Bone marrow (tissue), 2 donors: Measurements from ENCODE around the gene TMEM45B.
"Not testable (repeated sequence)": the region's sequence is repeated elsewhere in the genome, so short reads cannot be mapped to it uniquely, and the experiment has no call there.

Source experiments
- DNase-seq, 2 donors: peaks; one replicate each; lab custom pipeline; 2025; lab: John Stamatoyannopoulos, UW

Gene TMEM45B

GRCh38 chr11:129815596-129816461 lies at the start of gene TMEM45B:
Gene TMEM45B (plus strand): TSS chr11:129815848. CDS start chr11:129852483, 36,635 bp downstream.
- DNase-seq = no peak

GRCh38 chr11:129766898-129767604 lies 48.6 kb upstream of the TMEM45B start:
- DNase-seq = no peak

GRCh38 chr11:129767827-129768226 lies 47.8 kb upstream of the TMEM45B start:
- no peak for DNase-seq

- DNase-seq = no peak
Observed at GRCh38 chr11:129768356-129768755, 47.3 kb upstream of the TMEM45B start.

- DNase-seq = no peak
Observed at GRCh38 chr11:129769059-129769458, 46.6 kb upstream of the TMEM45B start.

- no peak for DNase-seq
Observed at GRCh38 chr11:129770993-129771392, 44.7 kb upstream of the TMEM45B start.

- DNase-seq = not testable (repeated sequence)
Observed at GRCh38 chr11:129771456-129771855, 44.2 kb upstream of the TMEM45B start.

- DNase-seq = no peak
Observed at GRCh38 chr11:129778877-129779276, 36.8 kb upstream of the TMEM45B start.

- no peak for DNase-seq
Observed at GRCh38 chr11:129779342-129779741, 36.3 kb upstream of the TMEM45B start.

GRCh38 chr11:129785383-129786111 lies 30.1 kb upstream of the TMEM45B start:
- DNase-seq = no peak

- not testable (repeated sequence) for DNase-seq
Observed at GRCh38 chr11:129786112-129786416, 29.6 kb upstream of the TMEM45B start.

- no peak for DNase-seq
Observed at GRCh38 chr11:129787532-129788155, 28.0 kb upstream of the TMEM45B start.

- DNase-seq = no peak
Observed at GRCh38 chr11:129788278-129788677, 27.4 kb upstream of the TMEM45B start.

GRCh38 chr11:129790106-129790505 lies 25.5 kb upstream of the TMEM45B start:
- DNase-seq = no peak

- no peak for DNase-seq
Observed at GRCh38 chr11:129791515-129791914, 24.1 kb upstream of the TMEM45B start.

- DNase-seq = no peak
Observed at GRCh38 chr11:129792663-129793062, 23.0 kb upstream of the TMEM45B start.

GRCh38 chr11:129795089-129795488 lies 20.6 kb upstream of the TMEM45B start:
- DNase-seq = no peak

- no peak for DNase-seq
Observed at GRCh38 chr11:129798212-129798611, 17.4 kb upstream of the TMEM45B start.

- DNase-seq = not testable (repeated sequence)
Observed at GRCh38 chr11:129800162-129800561, 15.5 kb upstream of the TMEM45B start.

GRCh38 chr11:129800655-129801054 lies 15.0 kb upstream of the TMEM45B start:
- no peak for DNase-seq

GRCh38 chr11:129803533-129803932 lies 12.1 kb upstream of the TMEM45B start:
- no peak for DNase-seq

GRCh38 chr11:129804012-129804411 lies 11.6 kb upstream of the TMEM45B start:
- no peak for DNase-seq
